ENCODE measurements around the gene RCOR3. TPM values are rescaled to one million over a fixed set of nuclear protein-coding genes. Genes with fewer than 3 reads are reported as not detected.

Gene RCOR3
- total and polyA plus RNA-seq, 10 of the 15 experiments (the other 5 are each of a cell fraction or from before 2014, with no cell fraction given) = 8.0 to 55.0 (median 25.1) TPM

DNA sequence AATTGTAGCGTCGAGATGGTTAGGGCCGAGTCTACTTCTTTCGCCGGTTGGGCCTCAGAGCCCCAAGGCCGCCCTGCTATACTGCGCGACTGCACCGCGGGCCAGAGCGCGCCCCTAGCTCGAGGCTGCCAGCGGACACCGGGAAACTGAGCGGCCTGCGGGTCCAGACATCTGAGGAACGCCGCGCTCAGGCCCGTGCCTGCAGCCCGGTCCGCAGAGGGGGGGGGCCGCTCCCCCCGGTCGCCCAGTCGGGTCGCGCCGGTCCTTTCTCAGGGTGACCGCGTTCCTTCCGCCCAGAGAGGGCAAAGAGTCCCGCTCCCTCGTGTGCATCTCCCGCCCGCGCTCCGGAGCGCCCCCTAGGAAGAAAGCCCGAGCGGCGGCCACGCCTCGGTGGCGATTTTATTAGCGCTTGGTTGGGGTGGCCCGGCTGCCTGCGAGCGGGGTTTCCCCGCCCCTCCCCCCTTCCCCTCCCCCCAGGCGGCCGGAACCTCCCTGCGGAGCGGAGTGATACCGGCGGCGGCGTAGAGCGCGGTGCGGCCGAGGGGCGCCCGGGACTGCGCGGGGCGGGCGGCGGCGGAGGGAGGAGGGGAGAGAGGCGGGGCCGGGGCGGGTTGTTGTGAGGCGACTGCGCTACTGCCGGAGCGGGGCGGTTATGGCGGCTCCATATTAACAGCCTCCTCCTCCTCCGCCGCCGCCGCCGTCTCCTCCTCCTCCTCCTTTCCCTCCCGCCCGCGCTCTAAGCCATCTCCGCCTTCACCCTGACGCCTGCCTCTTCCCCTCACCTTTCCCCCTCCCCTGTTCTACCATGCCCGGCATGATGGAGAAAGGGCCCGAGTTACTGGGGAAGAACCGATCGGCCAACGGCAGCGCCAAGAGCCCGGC lies at the start of gene RCOR3 (continued):
- TF ChIP-seq, protein P1, sequence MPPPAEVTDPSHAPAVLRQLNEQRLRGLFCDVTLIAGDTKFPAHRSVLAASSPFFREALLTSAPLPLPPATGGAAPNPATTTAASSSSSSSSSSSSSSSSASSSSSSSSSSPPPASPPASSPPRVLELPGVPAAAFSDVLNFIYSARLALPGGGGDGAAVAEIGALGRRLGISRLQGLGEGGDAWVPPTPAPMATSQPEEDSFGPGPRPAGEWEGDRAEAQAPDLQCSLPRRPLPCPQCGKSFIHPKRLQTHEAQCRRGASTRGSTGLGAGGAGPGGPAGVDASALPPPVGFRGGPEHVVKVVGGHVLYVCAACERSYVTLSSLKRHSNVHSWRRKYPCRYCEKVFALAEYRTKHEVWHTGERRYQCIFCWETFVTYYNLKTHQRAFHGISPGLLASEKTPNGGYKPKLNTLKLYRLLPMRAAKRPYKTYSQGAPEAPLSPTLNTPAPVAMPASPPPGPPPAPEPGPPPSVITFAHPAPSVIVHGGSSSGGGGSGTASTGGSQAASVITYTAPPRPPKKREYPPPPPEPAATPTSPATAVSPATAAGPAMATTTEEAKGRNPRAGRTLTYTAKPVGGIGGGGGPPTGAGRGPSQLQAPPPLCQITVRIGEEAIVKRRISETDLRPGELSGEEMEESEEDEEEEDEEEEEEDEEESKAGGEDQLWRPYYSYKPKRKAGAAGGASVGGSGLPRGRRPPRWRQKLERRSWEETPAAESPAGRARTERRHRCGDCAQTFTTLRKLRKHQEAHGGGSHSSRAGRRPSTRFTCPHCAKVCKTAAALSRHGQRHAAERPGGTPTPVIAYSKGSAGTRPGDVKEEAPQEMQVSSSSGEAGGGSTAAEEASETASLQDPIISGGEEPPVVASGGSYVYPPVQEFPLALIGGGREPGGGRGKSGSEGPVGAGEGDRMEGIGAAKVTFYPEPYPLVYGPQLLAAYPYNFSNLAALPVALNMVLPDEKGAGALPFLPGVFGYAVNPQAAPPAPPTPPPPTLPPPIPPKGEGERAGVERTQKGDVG (CRISPR knock-in tag; IDR thresholded peaks at IDR 0.05) = no peak
- TF ChIP-seq HDGF (IDR thresholded peaks at IDR 0.05) (peak; percentile 70; the same call in 1 of the 2 replicates), RAD51 (IDR thresholded peaks at IDR 0.05) (no peak), SMARCA5 (IDR thresholded peaks at IDR 0.05) (peak; percentile 93), BRCA1 (IDR thresholded peaks at IDR 0.05; ENCODE audit: low read depth, low read length) (no peak), SP1 (IDR thresholded peaks at IDR 0.05; ENCODE audit: low read depth, low read length) (peak; percentile 64), NR2C2 (IDR thresholded peaks at IDR 0.05; ENCODE audit: borderline replicate concordance, control insufficient read depth, insufficient read length, low read depth) (no peak), BCL11A (IDR thresholded peaks at IDR 0.05; ENCODE audit: low read depth, low read length) (peak; percentile 18; the same call in 1 of the 2 replicates), RAD21 (IDR thresholded peaks at IDR 0.05; ENCODE audit: insufficient read depth, low read depth, low read length) (peak; percentile 31), MEF2B (IDR thresholded peaks at IDR 0.05; ENCODE audit: partially characterized antibody, poor library complexity, severe bottlenecking) (peak; percentile 48), MEF2A (IDR thresholded peaks at IDR 0.05; ENCODE audit: insufficient read depth, low read depth, low read length) (no peak), MTA3 (IDR thresholded peaks at IDR 0.05; ENCODE audit: borderline replicate concordance, low read length) (no peak), NFIC (IDR thresholded peaks at IDR 0.05; ENCODE audit: low read depth, low read length) (no peak), MYC (IDR thresholded peaks at IDR 0.05; ENCODE audit: insufficient read depth, insufficient read length, insufficient replicate concordance, low read length, severe bottlenecking) (peak; percentile 72), NFXL1 (IDR thresholded peaks at IDR 0.05; ENCODE audit: borderline replicate concordance) (no peak), SIX5 (IDR thresholded peaks at IDR 0.05; ENCODE audit: low read depth, low read length, severe bottlenecking) (no peak)
- TF ChIP-seq, protein P2, sequence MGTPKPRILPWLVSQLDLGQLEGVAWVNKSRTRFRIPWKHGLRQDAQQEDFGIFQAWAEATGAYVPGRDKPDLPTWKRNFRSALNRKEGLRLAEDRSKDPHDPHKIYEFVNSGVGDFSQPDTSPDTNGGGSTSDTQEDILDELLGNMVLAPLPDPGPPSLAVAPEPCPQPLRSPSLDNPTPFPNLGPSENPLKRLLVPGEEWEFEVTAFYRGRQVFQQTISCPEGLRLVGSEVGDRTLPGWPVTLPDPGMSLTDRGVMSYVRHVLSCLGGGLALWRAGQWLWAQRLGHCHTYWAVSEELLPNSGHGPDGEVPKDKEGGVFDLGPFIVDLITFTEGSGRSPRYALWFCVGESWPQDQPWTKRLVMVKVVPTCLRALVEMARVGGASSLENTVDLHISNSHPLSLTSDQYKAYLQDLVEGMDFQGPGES (IDR thresholded peaks at IDR 0.05) = no peak
- TF ChIP-seq, protein P3, sequence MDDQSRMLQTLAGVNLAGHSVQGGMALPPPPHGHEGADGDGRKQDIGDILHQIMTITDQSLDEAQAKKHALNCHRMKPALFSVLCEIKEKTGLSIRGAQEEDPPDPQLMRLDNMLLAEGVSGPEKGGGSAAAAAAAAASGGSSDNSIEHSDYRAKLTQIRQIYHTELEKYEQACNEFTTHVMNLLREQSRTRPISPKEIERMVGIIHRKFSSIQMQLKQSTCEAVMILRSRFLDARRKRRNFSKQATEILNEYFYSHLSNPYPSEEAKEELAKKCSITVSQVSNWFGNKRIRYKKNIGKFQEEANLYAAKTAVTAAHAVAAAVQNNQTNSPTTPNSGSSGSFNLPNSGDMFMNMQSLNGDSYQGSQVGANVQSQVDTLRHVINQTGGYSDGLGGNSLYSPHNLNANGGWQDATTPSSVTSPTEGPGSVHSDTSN (IDR thresholded peaks at IDR 0.05; ENCODE audit: insufficient replicate concordance, low read depth, low read length) = peak; percentile 50
- TF ChIP-seq, protein P4, sequence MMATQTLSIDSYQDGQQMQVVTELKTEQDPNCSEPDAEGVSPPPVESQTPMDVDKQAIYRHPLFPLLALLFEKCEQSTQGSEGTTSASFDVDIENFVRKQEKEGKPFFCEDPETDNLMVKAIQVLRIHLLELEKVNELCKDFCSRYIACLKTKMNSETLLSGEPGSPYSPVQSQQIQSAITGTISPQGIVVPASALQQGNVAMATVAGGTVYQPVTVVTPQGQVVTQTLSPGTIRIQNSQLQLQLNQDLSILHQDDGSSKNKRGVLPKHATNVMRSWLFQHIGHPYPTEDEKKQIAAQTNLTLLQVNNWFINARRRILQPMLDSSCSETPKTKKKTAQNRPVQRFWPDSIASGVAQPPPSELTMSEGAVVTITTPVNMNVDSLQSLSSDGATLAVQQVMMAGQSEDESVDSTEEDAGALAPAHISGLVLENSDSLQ (IDR thresholded peaks at IDR 0.05) = no peak
- TF ChIP-seq, protein P5, sequence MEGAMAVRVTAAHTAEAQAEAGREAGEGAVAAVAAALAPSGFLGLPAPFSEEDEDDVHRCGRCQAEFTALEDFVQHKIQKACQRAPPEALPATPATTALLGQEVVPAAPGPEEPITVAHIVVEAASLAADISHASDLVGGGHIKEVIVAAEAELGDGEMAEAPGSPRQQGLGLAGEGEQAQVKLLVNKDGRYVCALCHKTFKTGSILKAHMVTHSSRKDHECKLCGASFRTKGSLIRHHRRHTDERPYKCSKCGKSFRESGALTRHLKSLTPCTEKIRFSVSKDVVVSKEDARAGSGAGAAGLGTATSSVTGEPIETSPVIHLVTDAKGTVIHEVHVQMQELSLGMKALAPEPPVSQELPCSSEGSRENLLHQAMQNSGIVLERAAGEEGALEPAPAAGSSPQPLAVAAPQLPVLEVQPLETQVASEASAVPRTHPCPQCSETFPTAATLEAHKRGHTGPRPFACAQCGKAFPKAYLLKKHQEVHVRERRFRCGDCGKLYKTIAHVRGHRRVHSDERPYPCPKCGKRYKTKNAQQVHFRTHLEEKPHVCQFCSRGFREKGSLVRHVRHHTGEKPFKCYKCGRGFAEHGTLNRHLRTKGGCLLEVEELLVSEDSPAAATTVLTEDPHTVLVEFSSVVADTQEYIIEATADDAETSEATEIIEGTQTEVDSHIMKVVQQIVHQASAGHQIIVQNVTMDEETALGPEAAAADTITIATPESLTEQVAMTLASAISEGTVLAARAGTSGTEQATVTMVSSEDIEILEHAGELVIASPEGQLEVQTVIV (IDR thresholded peaks at IDR 0.05; ENCODE audit: borderline replicate concordance, partially characterized antibody) = no peak

All from GM12878 (cell line).